Neural progenitor cell (in vitro differentiated cells): Measurements from ENCODE around the gene CISTR.

Experiments used
- CTCF ChIP-seq: fragments of 200-600 bp; sonication (generic); IDR thresholded peaks from 2 replicates; pipeline ENCODE4 v1.5.1; 2017; ENCODE audit warnings: antibody characterized with exemption, mild to moderate bottlenecking
- EZH2 ChIP-seq: fragments of 200-600 bp; sonication (generic); IDR thresholded peaks from 2 replicates; pipeline ENCODE4 v1.6.1; 2017; ENCODE audit warnings: antibody characterized with exemption, mild to moderate bottlenecking, moderate library complexity
- EZH2phosphoT487 ChIP-seq: fragments of 200-600 bp; sonication (generic); IDR thresholded peaks from 2 replicates; pipeline ENCODE4 v1.6.1; 2017; ENCODE audit warnings: antibody characterized with exemption

- TF ChIP-seq EZH2 (no peak), CTCF (no peak), EZH2phosphoT487 (no peak)
Measured at GRCh38 chr12:53798575-53798974, 46.8 kb upstream of the CISTR start.
